Vagina (tissue), 2 donors: ENCODE measurements around the gene IFT27. TPM values are rescaled to one million over a fixed set of nuclear protein-coding genes. Genes with fewer than 3 reads are reported as not detected.

Source experiments
- DNase-seq, 2 donors: peaks; one replicate each; pipeline ENCODE4 v3.0.0-alpha.2; 2017; ENCODE audit errors: extremely low spot score in 2 of 2
- H3K27ac ChIP-seq: fragments of 200-600 bp; sonication (generic); one replicate; pipeline ENCODE4 v1.5.1; 2019
- H3K27me3 ChIP-seq: fragments of 200-600 bp; sonication (generic); one replicate; pipeline ENCODE4 v1.5.1; 2019
- H3K36me3 ChIP-seq, 2 donors: fragments of 200-600 bp; sonication (generic); one replicate each; pipeline ENCODE4 v1.5.1; 2017 to 2019
- H3K4me1 ChIP-seq: fragments of 200-600 bp; sonication (generic); one replicate; pipeline ENCODE4 v1.5.1; 2019
- H3K4me3 ChIP-seq, 2 donors: fragments of 200-600 bp; sonication (generic); 1 replicate in 1 of 2; 2 replicates in 1 of 2; pipeline ENCODE4 v1.5.1; 2016 to 2019
- H3K9me3 ChIP-seq: fragments of 200-600 bp; sonication (generic); one replicate; pipeline ENCODE4 v1.5.1; 2019
- POLR2A ChIP-seq, 2 donors: fragments of 450-650 bp; IDR thresholded peaks; one replicate each; pipeline ENCODE4 v1.6.1; 2017; ENCODE audit warnings: antibody characterized with exemption in 2 of 2, mild to moderate bottlenecking in 2 of 2, moderate library complexity in 2 of 2
- POLR2AphosphoS5 ChIP-seq, 2 donors: sonication (generic); formaldehyde crosslinking; IDR thresholded peaks; one replicate each; pipeline ENCODE4 v1.9.0; 2017; ENCODE audit warnings: antibody characterized with exemption in 2 of 2, mild to moderate bottlenecking in 2 of 2, low read depth in 1 of 2; ENCODE audit not compliant: insufficient read depth in 1 of 2
- intact Hi-C: fragments of 100-400 bp; cut with DNase I; formaldehyde crosslinking; loops from one replicate; pipeline ENCODE4 v1.15.1; 2023
- total RNA-seq: library from RNA; depleted of rRNA; stranded (reverse); fragments of >200 nt; gene quantifications from one replicate; pipeline ENCODE4 v1.2.3, GENCODE V29; 2016
- TF ChIP-seq, protein P1 (sequence below), 3 experiments: fragments of 450-650 bp in 2 of 3; fragments of 200-600 bp in 1 of 3; sonication (generic) in 1 of 3; IDR thresholded peaks; one replicate each; pipeline ENCODE4 v1.5.1; 2017 to 2019; ENCODE audit warnings: antibody characterized with exemption in 3 of 3, mild to moderate bottlenecking in 2 of 3, moderate library complexity in 2 of 3

IFT27 gene
- total RNA-seq, 1 donor from 2014 or later = 15.0 TPM

DNA sequence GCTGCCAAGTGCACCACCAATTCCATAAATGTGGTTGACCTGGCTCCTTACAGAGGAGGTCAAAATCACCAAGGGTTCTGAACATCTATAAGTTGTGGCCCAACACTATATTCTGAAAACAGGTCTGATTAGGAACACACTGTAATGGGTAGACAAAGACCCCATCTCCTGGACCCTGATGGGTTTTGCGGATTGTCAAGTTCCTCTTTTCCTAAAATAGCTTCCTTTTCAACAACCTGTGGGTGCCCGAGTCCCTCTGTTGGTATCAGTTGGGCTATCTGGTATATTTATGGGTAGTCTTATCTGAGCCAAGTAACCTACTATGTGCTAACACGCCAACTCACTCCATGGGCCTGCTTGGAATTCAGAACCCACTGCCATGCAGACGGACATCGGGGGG is 62.5 kb downstream of the IFT27 start:
- H3K4me3 ChIP-seq = no peak overlapping the region
- no peak for TF ChIP-seq POLR2A (IDR thresholded peaks at IDR 0.05)
- TF ChIP-seq POLR2AphosphoS5 (IDR thresholded peaks at IDR 0.05; ENCODE audit: insufficient read depth in 1 of 2, low read depth in 1 of 2) = no peak
- TF ChIP-seq, protein P1, sequence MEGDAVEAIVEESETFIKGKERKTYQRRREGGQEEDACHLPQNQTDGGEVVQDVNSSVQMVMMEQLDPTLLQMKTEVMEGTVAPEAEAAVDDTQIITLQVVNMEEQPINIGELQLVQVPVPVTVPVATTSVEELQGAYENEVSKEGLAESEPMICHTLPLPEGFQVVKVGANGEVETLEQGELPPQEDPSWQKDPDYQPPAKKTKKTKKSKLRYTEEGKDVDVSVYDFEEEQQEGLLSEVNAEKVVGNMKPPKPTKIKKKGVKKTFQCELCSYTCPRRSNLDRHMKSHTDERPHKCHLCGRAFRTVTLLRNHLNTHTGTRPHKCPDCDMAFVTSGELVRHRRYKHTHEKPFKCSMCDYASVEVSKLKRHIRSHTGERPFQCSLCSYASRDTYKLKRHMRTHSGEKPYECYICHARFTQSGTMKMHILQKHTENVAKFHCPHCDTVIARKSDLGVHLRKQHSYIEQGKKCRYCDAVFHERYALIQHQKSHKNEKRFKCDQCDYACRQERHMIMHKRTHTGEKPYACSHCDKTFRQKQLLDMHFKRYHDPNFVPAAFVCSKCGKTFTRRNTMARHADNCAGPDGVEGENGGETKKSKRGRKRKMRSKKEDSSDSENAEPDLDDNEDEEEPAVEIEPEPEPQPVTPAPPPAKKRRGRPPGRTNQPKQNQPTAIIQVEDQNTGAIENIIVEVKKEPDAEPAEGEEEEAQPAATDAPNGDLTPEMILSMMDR (IDR thresholded peaks at IDR 0.05) = no peak
- no peaks in the 10 kb centered on the region for H3K9me3 ChIP-seq
- H3K27me3 ChIP-seq = no peaks in the 10 kb centered on the region
- H3K36me3 ChIP-seq = no peaks in the 10 kb centered on the region
- H3K27ac ChIP-seq = no peak overlapping the region
- no peak for DNase-seq
- H3K4me1 ChIP-seq = no peaks in the 10 kb centered on the region
- intact Hi-C loops = no loop called here

Other genes with a start within 250 kb of the IFT27 start
- 266 TPM for gene EIF3D, start 247.0 kb downstream of the IFT27 start, total RNA-seq
- gene CACNG2, start 72.4 kb downstream of the IFT27 start, total RNA-seq = not detected
- gene PVALB, start 40.9 kb upstream of the IFT27 start, total RNA-seq = not detected
- gene NCF4, start 84.9 kb upstream of the IFT27 start, total RNA-seq = 37.6 TPM
- gene CSF2RB, start 137.5 kb upstream of the IFT27 start, total RNA-seq = 4.2 TPM
- gene TST, start 243.3 kb upstream of the IFT27 start, total RNA-seq = 50.8 TPM
- 126 TPM for gene MPST, start 243.6 kb upstream of the IFT27 start, total RNA-seq